WI38 (cell line): ENCODE results near the gene EPM2A.
A peak's percentile ranks its signal among the peaks of the same experiment; 100 is the strongest.
"Not testable (repeated sequence)": the region's sequence is repeated elsewhere in the genome, so short reads cannot be mapped to it uniquely, and the experiment has no call there.

Experiments used
- H3K4me3 ChIP-seq: 2 replicates; pipeline ENCODE4 v1.5.1; 2011; ENCODE audit warnings: low read depth, mild to moderate bottlenecking, control low read depth, low read length
- CTCF ChIP-seq: IDR thresholded peaks from 2 replicates; pipeline ENCODE4 v1.5.1; 2012; ENCODE audit warnings: low read depth, mild to moderate bottlenecking, control low read depth, low read length

Gene EPM2A

DNA sequence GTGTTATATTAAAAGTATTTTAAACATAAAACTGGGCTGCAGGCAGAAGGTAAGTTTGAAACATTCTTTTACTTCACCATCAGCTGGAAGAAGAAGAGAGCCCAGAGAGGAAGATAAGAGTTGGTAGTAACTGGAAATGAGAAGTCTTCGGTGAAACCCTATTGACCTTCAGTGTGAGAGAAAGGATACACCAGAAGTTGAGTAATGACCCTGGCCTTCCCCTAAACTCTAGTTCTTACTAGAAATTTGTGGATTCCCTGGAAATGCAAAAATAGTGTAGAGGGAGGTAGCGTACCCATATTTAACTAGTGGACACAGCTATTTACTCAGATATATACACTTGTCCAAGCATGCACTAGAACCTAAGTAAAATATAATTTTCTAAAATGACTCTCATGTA, 8.0 kb upstream of the EPM2A start:
- TF ChIP-seq CTCF = no peak
- no peak overlapping the region for H3K4me3 ChIP-seq

GRCh38 chr6:145742472-145742871, 7.2 kb upstream of the EPM2A start:
- H3K4me3 ChIP-seq = not testable (repeated sequence)

DNA sequence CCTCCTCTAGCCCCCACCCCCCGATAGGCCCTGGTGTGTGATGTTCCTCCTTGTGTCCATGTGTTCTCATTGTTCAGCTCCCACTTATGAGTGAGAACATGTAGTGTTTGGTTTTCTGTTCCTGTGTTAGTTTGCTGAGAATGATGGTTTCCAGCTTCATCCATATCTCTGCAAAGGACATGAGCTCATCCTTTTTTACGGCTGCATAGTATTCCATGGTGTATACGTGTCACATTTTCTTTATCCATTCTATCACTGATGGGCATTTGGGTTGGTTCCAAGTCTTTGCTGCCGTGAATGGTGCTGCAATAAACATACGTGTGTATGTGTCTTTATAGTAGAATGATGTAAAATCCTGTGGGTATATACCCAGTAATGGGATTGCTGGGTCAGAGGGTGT, 4.4 kb upstream of the EPM2A start:
- H3K4me3 ChIP-seq = not testable (repeated sequence)

GRCh38 chr6:145738265-145738664, 2.9 kb upstream of the EPM2A start:
- H3K4me3 ChIP-seq = no peak overlapping the region
- no peak for TF ChIP-seq CTCF

DNA sequence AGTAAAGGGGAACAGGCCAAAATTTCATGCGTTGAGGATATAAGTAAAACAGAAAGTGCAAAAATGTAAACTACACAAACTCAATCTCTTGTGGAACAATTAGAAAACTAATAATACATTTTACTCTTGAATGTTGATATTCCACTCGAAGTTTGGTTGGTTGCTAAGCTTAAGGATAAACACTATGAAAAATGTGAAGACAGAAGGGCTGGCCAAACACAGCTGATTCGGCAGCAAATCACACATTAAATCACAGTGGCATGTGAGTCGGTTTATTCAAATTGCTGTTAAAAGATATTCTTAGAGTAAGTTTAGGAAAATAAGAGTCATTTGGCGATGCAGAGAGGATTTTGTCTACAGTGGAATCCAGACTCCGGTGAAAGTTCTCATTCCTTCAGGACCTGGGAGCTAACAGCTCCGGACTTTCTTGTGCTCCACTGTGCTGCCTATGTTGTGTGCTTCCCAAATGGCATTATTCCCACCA, 1.4 kb upstream of the EPM2A start:
- peak overlapping the region; percentile 13; the same call in 1 of the 2 replicates for H3K4me3 ChIP-seq
- no peak for TF ChIP-seq CTCF

- TF ChIP-seq CTCF = no peak
- H3K4me3 ChIP-seq = peak overlapping the region; percentile 72
Measured at GRCh38 chr6:145734486-145735355, 599 bp downstream of the EPM2A start.

GRCh38 chr6:145733810-145734209, 1.5 kb downstream of the EPM2A start:
- H3K4me3 ChIP-seq = no peak overlapping the region
- TF ChIP-seq CTCF = no peak

DNA sequence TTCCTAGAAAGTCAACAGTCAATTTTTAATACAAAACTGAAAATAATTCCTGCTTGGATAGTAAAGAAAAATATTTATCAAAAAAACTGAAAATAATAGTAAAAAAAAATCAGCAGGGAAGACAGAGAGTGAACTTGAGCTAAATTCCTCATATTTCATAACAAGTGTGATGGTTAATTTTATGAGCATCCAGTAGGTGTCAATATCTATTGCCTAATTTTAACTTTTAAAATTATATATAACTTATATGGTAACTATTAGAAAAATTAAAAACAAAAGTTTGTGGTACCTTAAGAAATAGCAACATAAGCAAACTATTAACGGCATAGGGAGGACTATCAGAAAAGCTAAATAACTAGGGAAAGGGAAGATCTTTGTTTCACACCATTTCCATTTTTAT, 2.1 kb downstream of the EPM2A start:
- H3K4me3 ChIP-seq = no peak overlapping the region
- no peak for TF ChIP-seq CTCF
